ENCODE data around the gene WASF2.
"Not testable (repeated sequence)": the region's sequence is repeated elsewhere in the genome, so short reads cannot be mapped to it uniquely, and the experiment has no call there.

Gene WASF2, protein sequence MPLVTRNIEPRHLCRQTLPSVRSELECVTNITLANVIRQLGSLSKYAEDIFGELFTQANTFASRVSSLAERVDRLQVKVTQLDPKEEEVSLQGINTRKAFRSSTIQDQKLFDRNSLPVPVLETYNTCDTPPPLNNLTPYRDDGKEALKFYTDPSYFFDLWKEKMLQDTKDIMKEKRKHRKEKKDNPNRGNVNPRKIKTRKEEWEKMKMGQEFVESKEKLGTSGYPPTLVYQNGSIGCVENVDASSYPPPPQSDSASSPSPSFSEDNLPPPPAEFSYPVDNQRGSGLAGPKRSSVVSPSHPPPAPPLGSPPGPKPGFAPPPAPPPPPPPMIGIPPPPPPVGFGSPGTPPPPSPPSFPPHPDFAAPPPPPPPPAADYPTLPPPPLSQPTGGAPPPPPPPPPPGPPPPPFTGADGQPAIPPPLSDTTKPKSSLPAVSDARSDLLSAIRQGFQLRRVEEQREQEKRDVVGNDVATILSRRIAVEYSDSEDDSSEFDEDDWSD

DNA sequence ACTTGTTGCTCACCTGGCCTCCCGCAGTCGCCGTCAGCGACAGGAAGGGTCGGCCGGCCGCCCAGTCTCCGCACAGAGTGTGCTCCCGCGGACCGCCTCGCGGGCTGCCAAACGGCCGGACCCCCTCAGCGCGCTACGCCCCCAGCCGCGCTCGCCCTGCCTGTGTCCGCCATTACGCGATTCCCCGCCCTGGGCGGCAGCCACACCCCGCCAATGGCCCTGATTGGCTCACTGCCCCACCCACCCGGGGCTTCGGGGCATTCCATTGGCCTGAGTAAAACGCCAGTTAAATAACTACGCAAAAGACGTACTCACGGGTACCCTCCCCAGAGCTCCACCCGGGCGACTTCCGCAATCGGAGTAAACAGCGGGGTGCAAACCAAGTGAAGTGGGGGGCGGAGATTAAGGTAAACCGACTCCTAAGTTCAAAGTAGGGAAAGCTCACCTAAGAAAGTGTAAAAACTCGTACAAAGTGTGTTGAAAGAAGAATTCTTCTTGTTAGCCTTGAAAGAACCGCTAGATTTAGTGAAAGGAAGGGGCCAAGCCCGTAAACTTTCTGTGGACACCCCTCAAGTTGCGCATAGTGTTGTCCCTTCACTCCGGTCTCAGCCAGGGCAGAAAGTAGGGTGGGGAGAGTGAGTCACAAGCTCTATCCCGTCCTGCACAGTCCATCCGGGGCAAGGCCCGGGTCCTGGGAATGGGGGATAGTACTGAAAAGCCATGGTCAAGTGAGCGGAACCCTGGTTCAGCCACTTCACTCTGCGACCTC is at the start of gene WASF2:
TSS of gene WASF2 (minus strand) at position 195 of the 769 bp plus-strand sequence. CDS start 61,277 bp downstream, outside the sequence.
- DNase-seq: peak; percentile 97

DNA sequence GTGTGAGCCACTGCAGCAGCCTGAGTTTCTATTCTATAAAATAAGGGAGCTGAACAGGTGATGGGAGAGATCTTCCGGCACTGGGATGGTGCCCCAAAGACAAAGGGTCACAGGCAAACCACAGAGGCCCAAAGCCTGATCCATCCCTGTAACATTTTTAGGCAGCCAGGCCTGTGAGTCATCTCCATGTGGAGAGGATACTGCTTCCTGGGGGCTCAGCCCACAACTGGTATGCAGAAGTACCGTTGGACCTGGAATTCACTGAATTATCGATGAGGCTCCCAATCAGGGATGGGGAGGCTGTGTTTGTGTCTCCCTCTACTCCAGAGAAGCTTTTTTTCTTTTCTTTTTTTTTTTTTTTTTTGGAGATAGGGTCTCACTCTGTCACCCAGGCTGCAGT is 48.8 kb upstream of the WASF2 start:
- no peak for DNase-seq

DNA sequence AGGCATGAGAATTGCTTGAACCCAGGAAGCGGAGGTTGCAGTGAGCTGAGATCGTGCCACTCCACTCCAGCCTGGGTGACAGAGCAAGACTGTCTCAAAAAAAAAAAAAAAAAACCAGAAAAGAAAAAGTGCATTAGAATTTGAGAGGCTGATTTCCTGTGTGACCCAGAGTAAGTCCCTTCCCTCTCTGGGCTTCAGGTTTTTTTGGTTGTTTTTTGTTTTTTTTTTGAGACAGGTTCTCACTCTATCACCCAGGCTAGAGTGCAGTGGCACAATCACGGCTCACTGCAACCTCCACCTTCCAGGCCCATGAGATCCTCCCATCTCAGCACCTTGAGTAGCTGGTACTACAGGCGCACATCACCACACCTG is 48.3 kb upstream of the WASF2 start:
- DNase-seq: not testable (repeated sequence)

DNA sequence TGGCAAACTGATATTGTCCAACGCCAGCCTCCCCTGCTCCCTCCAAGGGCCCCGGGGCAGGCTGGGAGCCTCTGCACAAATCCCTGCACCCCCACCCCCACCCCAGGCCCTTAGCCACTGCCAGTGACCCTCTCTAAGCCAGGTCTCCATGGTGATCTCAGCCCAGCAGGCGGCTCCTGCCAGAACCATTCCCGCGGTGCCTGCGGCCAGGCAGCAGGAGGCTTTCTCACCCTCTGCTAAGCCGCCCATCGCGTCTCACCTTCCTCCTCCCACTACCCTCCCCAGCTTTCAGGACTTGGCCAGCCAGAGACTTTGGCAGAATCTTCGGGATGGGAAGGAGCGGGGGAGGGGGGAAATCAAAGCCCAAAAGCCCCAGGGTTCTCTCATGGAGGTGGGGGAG is 46.8 kb upstream of the WASF2 start:
- no peak for DNase-seq

DNA sequence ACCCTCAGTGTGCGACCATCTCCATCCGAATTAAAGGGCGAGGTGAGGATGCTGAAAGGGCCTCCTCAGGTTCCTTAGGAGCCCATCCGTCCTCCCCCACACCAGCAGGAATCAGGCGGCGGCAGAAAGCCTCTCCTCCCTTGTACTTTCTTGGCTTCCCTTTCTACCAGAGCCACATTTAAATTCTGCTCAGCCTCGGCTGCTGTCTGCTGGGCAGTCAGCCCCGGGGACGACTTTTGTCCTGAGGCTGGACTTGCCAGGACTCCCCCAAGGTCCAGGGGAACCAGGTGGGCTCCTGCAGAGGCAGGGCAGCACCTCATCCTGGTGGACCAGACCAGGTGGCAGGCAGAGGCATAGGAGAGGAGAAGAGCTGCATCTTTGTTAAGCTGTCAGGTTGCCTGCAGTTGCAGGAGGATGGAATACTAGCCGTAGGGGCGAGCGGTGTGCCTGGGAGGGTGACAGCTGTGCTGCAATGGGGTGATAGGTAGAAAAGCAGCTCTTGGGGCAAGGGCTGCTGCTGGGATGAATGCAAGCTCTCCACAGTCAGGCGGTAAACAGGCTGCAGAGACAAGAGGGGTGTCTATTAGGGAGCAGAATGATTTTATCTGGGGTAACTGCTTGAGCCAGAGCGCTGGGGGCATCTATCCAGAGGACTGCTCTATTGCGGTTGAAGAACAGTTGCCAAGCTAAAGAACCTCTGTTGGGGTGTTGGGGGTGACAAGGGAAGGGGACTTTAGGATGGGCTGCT is 46.2 kb upstream of the WASF2 start:
- no peak for DNase-seq

DNA sequence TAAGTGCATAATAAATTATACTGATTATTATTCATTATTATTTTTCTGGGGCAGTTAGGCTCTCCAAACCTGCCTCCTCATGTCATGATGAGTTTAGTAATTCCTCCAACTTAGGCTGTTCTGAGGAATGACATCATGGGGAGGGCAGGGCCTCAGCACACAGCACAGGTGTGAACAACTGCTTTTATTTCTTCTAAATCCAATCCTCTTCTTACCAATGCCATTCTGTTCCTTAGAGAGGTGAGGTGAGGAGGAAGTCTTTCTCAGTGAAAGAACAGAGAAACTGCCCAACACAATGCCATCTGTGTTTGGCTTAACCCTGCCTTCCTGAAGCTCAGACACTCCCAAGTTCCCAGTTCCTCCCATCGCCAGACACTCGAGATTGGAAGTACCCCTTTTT is 45.4 kb upstream of the WASF2 start:
- DNase-seq: no peak

DNA sequence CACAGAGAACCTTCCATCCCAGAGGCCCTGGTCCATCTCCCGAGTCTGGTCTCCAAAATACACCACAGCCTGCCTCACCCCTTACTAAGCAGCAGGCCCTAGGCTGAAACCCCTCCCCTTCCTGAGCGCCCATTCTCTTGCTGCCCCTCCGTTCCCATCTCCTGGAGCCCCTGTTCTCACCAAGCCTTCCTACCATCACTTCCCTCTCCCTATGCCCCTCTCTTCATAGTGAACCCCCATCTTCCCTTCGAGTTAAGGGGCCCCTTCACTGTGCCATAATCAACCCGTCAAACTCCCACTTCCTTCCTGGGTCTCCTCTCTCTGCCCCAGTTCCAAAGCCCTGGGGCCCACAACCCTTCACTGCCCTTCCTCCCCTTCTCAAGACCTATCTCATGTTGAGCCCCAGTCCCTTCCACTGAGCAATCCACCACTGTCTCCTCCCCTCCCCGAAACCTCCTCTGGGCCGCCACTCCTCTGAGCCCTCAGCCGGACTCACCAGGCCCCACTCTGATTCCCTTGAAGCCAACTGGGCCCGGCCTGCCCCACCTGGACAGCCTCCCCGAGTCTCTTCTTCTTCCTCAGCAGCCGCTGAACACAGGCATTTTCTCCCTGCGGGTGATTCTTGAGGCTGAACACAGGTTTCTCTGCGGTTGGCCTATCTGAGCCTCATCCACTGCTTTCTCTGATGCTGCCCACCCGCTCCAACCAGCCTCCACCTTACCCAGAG is 42.2 kb upstream of the WASF2 start:
- no peak for DNase-seq

DNA sequence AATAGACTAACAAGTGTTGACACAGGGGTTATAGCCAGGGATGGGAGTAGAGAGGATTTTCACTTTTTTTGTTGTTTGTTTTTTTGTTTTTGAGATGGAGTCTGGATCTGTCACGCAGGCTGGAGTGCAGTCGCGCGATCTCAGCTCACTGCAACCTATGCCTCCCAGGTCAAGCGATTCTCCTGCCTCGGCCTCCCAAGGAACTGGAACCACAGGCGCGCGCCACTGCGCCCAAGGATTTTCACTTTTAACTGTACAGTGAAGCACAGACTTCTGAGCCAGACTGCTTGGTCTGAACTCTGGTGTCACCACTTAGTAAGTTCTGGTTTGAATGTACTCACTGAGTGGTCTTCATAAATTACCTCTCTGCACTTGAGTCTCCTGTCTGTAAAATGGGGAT is 40.2 kb upstream of the WASF2 start:
- no peak for DNase-seq

DNA sequence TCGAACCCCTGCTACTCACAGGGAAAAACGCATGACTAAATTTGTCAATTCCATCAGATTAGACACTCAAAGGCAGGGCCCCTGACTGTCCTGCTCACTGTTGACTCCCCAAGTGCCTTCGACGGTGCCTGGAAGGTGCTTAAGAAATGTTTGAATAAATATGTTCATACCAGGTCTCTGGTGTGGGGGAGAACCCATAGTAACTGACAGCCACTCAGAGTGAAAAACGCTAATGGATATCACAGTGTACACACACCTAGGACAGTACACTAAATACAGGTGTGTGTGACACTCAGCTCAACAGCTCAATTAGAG is 39.7 kb upstream of the WASF2 start:
- DNase-seq: no peak

DNA sequence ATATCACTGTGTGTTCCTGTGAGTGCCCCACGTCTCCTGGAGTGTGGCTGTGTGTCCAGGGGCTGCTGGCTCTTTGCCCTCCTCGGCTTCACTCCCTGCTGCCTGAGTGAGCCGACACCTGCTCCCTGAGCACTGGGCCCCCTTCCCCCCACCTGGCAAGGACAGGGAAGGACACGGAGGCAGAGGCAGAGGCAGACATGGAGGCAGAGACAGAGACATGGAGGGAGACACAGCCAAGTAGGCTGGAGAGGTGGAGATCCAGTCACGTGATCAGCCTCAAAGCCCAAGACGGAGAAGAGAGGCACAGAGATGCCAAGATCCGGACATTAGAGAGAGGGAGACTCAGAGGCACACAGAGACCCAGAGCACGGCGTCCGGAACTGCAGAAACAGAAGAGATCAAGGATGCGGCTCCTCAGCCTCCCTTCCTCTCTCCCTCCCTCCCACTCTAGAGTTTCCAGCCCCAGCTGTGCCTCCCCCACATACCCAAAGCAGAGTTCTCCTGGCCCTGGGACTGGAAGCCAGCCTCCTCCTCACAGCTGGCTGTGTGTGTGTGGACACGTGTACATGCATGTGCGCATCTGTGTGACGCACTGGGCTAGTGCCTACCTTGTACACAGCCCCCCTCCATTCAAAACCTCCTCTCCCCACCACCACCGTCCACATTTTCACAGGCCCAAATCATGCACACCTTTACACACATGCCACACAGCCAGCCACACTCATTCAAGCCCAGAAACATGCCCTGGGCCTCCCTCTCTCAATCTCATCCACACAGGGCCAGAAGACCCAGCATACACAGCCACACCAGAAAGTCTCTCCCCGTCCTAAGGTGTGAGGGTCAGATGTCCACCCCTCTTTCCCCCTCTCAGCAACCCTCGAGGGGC is 39.1 kb upstream of the WASF2 start:
- no peak for DNase-seq

DNA sequence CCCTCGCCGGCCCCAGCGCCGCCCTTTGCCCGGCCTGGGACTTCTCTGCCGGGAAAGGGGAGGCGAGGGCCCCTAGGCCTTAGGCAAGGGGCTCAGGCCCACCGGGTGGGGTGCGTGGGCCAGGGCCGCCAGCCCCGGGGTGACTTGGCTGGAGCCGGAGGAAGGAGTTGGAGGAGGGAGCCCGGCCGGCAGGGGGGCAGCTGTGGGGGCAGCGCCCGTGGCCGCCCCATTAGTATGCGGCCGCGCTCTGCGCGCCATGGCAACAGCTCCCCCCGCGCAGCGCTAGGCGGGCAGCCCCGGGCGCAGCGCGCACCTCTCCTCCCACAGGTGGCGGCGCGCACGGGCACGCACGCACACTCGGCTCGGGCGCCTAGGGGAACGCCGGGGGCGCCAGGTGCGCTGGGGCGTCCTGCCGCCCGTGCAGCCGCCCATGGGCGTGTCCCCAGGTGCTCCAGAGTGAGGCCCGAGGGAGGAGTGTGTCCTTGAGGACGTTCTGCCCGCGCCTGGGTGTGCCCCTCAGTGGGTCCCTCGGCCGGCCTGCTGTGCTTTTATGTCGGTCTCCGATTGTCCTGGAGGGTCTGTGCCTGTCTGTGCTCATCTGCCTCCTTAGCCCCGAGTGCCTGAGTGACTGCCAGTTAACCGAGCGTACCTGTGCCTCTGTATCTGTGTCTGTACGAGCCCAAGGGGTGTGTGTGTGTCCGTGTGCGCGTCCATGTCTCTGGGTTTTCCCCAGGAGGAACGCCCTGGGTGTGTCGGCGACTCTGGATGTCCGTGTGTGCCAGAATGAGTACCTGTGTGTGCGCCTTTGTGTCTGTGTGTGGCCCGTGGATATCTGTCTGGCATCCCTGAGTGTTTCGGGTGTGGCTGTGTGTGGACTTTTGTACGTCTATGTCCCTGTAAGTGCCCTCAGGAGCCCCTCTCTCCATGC is 38.2 kb upstream of the WASF2 start:
- DNase-seq: peak; percentile 69

DNA sequence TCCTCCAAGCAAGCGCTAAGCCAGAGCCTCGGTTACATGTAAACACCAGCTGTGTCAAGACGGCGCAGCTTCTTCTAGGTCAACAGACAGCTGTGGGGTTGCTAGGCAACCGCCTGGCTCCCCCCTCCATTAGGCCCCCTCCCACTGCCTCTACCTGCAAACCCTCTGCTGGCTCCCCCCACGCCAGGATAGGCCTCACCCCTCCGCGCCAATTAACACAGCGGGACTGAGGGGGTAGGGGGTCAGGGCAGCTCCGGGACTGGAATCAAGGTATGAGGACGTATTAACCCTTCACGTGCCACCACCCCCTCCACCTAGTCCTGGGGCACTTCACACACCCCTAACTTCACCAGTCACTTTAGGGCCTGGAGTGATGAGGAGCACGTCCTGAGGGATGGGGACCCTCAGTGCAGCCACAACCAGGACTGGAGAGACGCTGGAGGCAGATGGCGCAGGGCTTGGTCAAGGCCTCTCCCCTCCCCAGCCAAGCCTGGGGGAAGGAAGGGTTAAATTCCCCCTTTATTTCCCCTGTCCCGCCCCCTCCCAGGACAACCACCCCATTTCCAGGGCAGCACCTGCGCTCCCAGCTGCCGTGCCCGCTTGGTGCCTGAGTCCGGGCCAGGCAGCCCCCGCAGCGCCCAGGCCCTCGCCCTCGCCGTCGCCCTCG is 37.4 kb upstream of the WASF2 start:
- peak; percentile 62 for DNase-seq

DNA sequence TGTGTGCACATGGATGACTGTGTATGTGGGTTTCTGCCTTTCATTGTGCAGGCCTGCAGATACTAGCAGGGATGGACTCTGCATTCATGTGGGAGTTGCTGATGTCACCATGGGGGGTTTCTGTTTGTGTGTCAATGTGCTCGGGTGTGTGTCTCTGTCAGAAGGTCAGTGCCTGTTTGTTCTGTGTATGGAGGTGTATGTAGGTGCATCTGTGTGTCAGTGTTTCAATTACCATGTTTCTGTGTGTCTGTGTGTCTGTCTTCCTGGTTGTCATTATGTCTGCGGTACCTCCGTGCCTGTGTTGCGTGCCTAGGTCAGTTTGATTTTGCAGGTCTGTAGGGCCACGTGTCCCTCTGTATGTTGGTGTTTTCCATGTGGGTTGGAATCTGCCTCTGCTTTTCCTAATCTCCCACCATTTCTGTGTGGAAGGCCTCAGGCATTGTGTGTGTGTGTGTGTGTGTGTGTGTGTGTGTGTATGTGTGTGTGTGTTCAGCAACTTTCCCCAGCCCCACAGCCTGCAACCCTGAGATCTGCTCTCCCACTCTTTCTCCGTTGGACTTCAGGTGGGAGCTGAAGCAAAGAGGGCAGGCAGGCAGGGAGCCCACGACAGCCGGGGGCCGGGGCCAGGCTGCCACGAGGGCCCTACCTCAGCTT is 36.7 kb upstream of the WASF2 start:
- no peak for DNase-seq

DNA sequence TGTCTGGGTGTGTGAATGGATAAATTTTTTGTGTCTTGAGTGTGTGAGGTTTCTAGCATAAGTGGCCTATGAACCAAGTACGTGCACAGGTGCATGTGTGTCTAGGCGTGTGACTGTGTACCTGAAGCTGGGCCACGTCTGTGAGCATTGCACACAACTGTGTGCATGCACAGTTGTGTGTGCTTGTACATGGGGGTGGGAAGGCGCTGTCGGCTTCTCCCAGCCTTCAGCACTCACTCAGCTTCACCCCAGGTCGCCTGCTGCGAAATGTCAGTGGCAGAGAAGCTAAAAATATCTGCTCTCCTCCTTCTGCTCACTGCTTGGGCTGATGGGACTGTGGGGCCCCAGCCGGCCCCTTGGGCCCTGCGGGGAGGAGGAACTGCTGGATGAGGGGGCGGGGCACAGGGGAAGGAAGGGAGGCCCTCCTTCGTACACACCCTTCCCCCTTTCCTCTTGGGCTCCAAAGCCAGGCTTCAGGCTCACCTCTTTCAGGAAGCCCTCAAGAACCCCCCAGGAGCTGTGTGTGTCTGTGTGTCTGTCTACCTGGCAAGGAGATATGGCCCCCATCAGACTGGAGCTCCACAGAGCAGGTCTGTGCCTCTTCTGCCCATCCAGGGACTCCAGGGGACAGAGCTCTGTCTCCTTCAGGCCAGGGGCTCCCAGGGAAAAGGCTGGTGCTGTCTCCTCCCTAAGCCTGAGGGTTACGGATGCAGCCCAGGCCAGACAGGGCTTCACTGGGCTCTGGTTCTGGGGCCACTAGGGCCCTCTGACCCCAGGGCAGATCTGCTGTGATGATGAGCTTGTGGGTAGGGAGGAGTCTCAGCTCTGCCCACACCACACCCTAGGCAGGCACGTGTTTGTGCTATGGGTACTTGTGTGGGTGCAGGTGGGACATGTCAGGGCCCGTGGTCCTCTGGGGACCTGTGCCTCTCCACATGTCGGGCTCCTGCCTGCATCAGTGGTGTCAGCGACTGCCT is 35.6 kb upstream of the WASF2 start:
- DNase-seq: peak; percentile 75

DNA sequence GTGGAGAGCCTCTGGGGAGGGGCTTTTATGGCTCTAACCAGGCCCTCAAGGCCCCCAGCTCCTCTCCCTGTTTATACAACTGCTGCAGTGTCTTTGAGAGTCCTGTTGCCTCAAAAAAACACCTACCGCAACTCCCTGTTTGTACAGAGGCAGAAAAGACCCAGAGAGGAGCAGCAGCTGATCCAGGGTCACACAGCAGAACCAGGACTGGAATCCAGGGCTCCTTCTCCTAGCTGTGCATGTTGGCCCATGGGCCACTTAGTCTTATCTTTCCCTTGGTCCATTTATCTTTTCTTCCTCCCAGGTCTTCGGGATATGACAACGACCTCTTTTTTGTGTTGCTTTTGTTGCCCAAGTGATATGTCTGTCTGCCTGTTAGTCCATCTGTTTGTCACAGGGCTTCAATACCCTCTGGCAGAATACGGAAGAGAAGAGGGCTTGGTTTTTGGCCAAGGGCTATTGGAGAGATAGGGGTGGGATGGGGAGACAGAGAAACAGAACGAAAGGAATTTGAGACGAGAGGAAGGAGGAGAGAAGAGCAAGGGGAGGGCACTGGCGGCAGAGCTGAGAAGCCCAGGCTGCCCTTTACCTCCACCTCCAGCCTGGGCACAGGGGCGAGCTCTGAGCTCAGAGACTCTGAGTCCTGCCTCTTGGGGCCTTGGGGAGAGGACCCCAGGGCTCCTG is 33.5 kb upstream of the WASF2 start:
- DNase-seq: no peak

DNA sequence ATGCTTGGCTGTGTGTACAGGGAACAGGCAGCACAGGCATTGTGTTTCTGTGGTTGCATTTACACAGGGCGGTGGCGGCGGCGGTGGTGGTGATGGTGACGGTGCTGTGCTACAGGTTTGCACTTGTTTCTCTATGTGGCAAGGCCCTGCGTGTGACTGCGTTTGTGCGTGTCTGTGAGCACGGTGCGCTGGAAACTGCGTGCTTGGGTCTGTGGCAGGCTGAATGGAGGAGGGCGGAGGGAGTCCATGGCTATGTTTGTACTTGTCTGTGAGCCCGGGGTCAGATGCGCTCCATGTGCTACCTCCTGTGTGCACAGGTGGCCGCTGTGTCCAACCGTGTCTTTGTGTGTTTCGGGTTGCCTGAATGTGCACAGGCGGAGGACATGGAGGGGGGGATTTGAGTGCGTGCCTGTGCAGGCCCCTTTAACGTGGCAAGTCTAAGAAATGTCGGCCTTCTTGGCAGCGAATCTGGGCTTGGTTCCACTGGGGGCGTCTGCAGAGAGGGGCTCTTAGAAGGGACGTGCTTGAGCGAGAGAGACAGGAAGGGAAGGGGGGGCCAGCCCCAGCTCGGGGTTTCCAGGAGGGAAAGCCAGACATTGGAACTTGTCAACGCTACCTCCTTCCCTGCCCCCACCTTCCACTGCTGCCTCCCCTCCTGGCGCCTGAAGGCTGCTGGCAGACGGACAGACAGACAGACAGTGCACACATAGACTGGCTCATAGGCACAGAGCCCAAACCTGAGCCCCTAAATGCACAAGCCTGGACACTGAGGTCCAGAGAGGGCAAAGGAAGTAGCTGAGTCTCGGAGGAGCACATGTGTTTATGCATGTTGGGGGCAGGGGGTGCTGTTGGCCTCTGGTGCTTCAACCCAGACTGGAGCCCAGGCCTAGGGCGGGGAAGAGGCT is 32.7 kb upstream of the WASF2 start:
- peak; percentile 84 for DNase-seq

All from CD4-positive, alpha-beta T cell treated with Interleukin-17A for 4 hours (primary cell).